Fibroblast of lung (primary cell): ENCODE data around the gene WWP2. TPM values are rescaled to one million over a fixed set of nuclear protein-coding genes. Genes with fewer than 3 reads are reported as not detected.

Experiments used
- DNase-seq, 2 donors: peaks; one replicate each; pipeline versions ENCODE4 v3.0.0 to v3.0.0-alpha.2; 2010; ENCODE audit warnings: low read depth in 2 of 2
- H2AFZ ChIP-seq: 2 replicates; pipeline ENCODE4 v1.5.1; 2012; ENCODE audit warnings: low read length, control low read depth, inconsistent platforms
- H3K27ac ChIP-seq: 2 replicates; pipeline ENCODE4 v1.5.1; 2011; ENCODE audit warnings: low read length, control low read depth; ENCODE audit not compliant: insufficient read depth
- H3K27me3 ChIP-seq: 2 replicates; pipeline ENCODE4 v1.5.1; 2011; ENCODE audit warnings: mild to moderate bottlenecking, low read length; ENCODE audit not compliant: control insufficient read depth, insufficient read depth
- H3K36me3 ChIP-seq: 2 replicates; pipeline ENCODE4 v1.5.1; 2011; ENCODE audit warnings: low read length; ENCODE audit not compliant: control insufficient read depth, insufficient read depth
- H3K4me1 ChIP-seq: 2 replicates; pipeline ENCODE4 v1.5.1; 2011; ENCODE audit warnings: low read length; ENCODE audit not compliant: control insufficient read depth, insufficient read depth; ENCODE audit errors: extremely low read depth
- H3K4me2 ChIP-seq: 2 replicates; pipeline ENCODE4 v1.5.1; 2011; ENCODE audit warnings: low read length, control low read depth; ENCODE audit not compliant: insufficient read depth; ENCODE audit errors: extremely low read depth
- H3K4me3 ChIP-seq, 4 experiments: fragments of 200-600 bp in 1 of 4; sonication (generic) in 1 of 4; replicated peaks in 1 of 4; 2 replicates each; pipeline ENCODE4 v1.5.1; 2011 to 2016; ENCODE audit warnings: low read length in 4 of 4, low read depth in 3 of 4, mild to moderate bottlenecking in 3 of 4, control low read depth in 2 of 4, inconsistent platforms in 1 of 4, mixed read lengths in 1 of 4; ENCODE audit not compliant: insufficient read depth in 1 of 4; ENCODE audit errors: control extremely low read depth in 1 of 4
- H3K79me2 ChIP-seq: 2 replicates; pipeline ENCODE4 v1.5.1; 2012; ENCODE audit warnings: mild to moderate bottlenecking, low read length, inconsistent platforms; ENCODE audit not compliant: control insufficient read depth, insufficient read depth
- H3K9ac ChIP-seq: 2 replicates; pipeline ENCODE4 v1.5.1; 2011; ENCODE audit warnings: mild to moderate bottlenecking, low read length, control low read depth; ENCODE audit not compliant: insufficient read depth
- H3K9me3 ChIP-seq: 2 replicates; pipeline ENCODE4 v1.5.1; 2012; ENCODE audit warnings: low read depth, low read length; ENCODE audit not compliant: control insufficient read depth, insufficient read depth
- H4K20me1 ChIP-seq: 2 replicates; pipeline ENCODE4 v1.5.1; 2011; ENCODE audit warnings: low read length; ENCODE audit not compliant: control insufficient read depth, insufficient read depth; ENCODE audit errors: extremely low read depth
- EZH2 ChIP-seq: IDR thresholded peaks from 2 replicates; pipeline ENCODE4 v1.5.1; 2012; ENCODE audit warnings: low read length, control low read depth, mild to moderate bottlenecking; ENCODE audit errors: missing control alignments
- polyA plus RNA-seq, 2 donors: library from polyadenylated mRNA; depleted of rRNA in 1 of 2; stranded (reverse) in 1 of 2; unstranded in 1 of 2; fragments of >200 nt; gene quantifications; 2 replicates each; pipeline ENCODE4 v1.2.1, GENCODE V29; 2011 to 2012; ENCODE audit warnings: missing spikeins in 1 of 2
- total RNA-seq: library from RNA; depleted of rRNA; stranded (reverse); fragments of >200 nt; gene quantifications from 2 replicates; pipeline ENCODE4 v1.2.1, GENCODE V29; 2014
- TF ChIP-seq, protein P1 (sequence below), 2 donors: IDR thresholded peaks in 1 of 2; conservative IDR thresholded peaks in 1 of 2; 1 replicate in 1 of 2; 2 replicates in 1 of 2; pipeline ENCODE4 v1.5.1; 2011 to 2012; ENCODE audit warnings: low read length in 2 of 2, control low read depth in 1 of 2, inconsistent platforms in 1 of 2, low read depth in 1 of 2, mild to moderate bottlenecking in 1 of 2

Gene WWP2
- total and polyA plus RNA-seq, 2 donors (not counting 1 experiment from before 2014, with no cell fraction given), result 16.3 to 28.5 TPM

DNA sequence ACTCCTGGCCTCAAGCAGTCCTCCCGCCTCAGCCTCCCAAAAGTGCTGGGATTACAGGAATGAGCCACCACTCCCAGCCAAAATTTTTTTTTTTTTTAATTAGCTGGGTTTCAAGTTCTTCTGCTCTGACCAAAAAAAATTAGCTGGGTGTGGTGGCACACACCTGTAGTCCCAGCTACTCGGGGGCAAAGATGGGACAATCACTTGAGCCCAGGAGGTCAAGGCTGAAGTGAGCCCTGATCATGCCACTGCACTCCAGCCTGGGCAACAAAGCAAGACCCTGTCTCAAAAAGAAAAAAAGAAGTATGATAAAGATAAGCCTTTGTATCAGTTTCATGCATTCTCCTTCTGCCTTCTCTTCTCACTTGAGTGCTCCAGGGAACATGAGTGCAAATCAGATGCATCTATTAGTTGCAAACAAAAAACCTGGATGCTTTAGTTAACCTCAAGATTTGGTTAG, 37.7 kb upstream of the WWP2 start:
- H3K9ac ChIP-seq, result no peak overlapping the region
- H3K27ac ChIP-seq, result no peak overlapping the region
- DNase-seq, result no peak
- H3K4me2 ChIP-seq, result peak overlapping the region; percentile 88
- H3K36me3 ChIP-seq, result peaks cover 2% of the 10 kb centered on the region
- H3K4me3 ChIP-seq, result peak overlapping the region; percentile 66 to 83 (median 78)
- TF ChIP-seq, protein P1, sequence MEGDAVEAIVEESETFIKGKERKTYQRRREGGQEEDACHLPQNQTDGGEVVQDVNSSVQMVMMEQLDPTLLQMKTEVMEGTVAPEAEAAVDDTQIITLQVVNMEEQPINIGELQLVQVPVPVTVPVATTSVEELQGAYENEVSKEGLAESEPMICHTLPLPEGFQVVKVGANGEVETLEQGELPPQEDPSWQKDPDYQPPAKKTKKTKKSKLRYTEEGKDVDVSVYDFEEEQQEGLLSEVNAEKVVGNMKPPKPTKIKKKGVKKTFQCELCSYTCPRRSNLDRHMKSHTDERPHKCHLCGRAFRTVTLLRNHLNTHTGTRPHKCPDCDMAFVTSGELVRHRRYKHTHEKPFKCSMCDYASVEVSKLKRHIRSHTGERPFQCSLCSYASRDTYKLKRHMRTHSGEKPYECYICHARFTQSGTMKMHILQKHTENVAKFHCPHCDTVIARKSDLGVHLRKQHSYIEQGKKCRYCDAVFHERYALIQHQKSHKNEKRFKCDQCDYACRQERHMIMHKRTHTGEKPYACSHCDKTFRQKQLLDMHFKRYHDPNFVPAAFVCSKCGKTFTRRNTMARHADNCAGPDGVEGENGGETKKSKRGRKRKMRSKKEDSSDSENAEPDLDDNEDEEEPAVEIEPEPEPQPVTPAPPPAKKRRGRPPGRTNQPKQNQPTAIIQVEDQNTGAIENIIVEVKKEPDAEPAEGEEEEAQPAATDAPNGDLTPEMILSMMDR (conservative IDR thresholded peaks at IDR 0.05 in 1 of 2, IDR thresholded peaks at IDR 0.05 in 1 of 2; ENCODE audit: low read depth in 1 of 2, low read length in 2 of 2), result no peak
- no peak for TF ChIP-seq EZH2
- H4K20me1 ChIP-seq, result no peaks in the 10 kb centered on the region
- no peaks in the 10 kb centered on the region for H3K27me3 ChIP-seq
- peaks cover 2% of the 10 kb centered on the region for H3K4me1 ChIP-seq
- no peaks in the 10 kb centered on the region for H3K9me3 ChIP-seq
- peaks cover 60% of the 10 kb centered on the region for H3K79me2 ChIP-seq
- no peak overlapping the region for H2AFZ ChIP-seq

DNA sequence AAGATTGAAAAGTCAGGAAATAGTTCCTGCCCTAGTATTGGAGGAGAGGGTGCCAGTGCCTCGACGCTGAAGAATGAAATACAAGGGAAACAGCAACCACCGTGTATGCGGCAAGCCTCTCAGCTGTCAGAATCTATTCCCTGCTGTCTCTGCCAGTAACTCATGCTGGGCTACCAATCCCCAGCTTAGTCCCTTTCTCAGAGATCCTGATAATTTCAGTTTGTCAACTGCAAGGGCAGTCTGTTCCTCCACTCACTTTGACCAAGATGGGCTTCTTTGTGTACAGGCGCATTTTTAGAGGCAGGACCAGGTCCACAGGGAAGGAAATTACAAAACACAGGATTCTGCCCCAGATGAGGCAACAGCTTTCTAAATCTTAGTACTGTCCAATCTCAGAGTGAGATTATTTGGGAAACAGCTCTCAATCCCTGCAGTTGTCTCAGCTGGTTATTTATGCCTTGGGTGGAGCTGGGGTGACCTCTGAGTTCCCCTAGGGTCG, 37.1 kb upstream of the WWP2 start:
- Histone ChIP-seq H3K4me3 (peak overlapping the region; percentile 66 to 83 (median 78)), H3K9ac (no peak overlapping the region), H4K20me1 (no peaks in the 10 kb centered on the region), H3K27me3 (no peaks in the 10 kb centered on the region), H3K36me3 (peaks cover 2% of the 10 kb centered on the region), H2AFZ (no peak overlapping the region), H3K4me2 (peak overlapping the region; percentile 88), H3K27ac (peak overlapping the region; percentile 15), H3K79me2 (peaks cover 57% of the 10 kb centered on the region), H3K4me1 (peaks cover 2% of the 10 kb centered on the region), H3K9me3 (no peaks in the 10 kb centered on the region)
- TF ChIP-seq, protein P1 (conservative IDR thresholded peaks at IDR 0.05 in 1 of 2, IDR thresholded peaks at IDR 0.05 in 1 of 2; ENCODE audit: low read depth in 1 of 2, low read length in 2 of 2), result no peak
- no peak for TF ChIP-seq EZH2
- DNase-seq, result no peak

DNA sequence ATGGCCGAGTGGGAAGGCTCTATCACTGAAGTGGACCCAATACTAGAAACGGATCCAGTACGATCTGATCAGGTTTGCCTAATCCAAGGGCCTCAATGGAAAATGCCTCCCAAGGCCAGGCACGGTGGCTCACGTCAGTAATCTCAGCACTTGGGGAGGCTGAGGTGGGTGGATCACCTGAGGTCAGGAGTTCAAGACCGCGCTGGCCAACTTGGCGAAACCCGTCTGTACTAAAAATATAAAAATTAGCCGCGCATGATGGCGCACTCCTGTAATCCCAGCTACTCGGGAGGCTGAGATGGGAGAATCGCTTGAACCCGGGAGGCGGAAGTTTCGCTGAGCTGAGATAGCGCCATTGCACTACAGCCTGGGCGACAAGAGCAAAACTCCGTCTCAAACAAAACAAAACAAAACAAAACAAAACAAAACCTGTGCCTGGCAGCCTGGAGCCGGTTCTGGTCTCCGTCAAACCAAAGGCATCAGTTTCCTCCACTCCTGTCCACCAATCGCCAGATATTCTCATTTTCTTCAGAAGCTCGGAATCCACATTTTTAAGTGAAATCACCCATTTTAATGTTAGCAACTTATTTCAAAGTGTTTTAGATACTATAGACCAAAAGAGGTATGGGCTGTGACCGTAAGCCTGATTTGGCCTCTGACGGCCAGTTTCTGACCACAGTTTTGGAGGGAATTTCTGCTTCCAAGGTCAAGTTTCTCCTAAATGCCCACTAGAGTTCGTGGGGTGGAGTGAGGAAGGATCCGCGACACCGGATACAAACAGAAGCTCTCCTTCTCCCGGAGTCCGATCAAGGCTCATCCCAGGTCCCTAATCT, 36.4 kb upstream of the WWP2 start:
- Histone ChIP-seq H3K27me3 (no peaks in the 10 kb centered on the region), H3K4me3 (peak overlapping the region; percentile 66 to 83 (median 78)), H4K20me1 (no peaks in the 10 kb centered on the region), H3K4me1 (peaks cover 2% of the 10 kb centered on the region), H3K27ac (peak overlapping the region; percentile 91), H3K9ac (peak overlapping the region; percentile 58), H3K79me2 (peaks cover 53% of the 10 kb centered on the region), H3K4me2 (peak overlapping the region; percentile 88), H3K9me3 (no peaks in the 10 kb centered on the region), H2AFZ (peak overlapping the region; percentile 25), H3K36me3 (peaks cover 2% of the 10 kb centered on the region)
- no peak for DNase-seq
- TF ChIP-seq, protein P1 (conservative IDR thresholded peaks at IDR 0.05 in 1 of 2, IDR thresholded peaks at IDR 0.05 in 1 of 2; ENCODE audit: low read depth in 1 of 2, low read length in 2 of 2), result no peak
- TF ChIP-seq EZH2, result no peak
